Endothelial cell of umbilical vein (primary cell): ENCODE data around the gene LRRC7. TPM values are rescaled to one million over a fixed set of nuclear protein-coding genes. Genes with fewer than 3 reads are reported as not detected.

Source experiments
- BruUV-seq: library from RNA; stranded (reverse); fragments of 400-500 nt; replicated peaks from 2 replicates; lab custom pipeline; 2021; lab: Mats Ljungman, UMichigan
- CTCF ChIA-PET: fragments of 300-600, 350-600 bp; sonication (Branson Sonifier 250); formaldehyde crosslinking; loops from one replicate; lab custom pipeline; 2021; ENCODE audit warnings: antibody characterized with exemption, inconsistent platforms; lab: Charles Lee
- POLR2A ChIA-PET: fragments of 300-600, 350-600 bp; sonication (Branson Sonifier 250); formaldehyde crosslinking; loops from one replicate; lab custom pipeline; 2021; ENCODE audit warnings: antibody characterized with exemption, inconsistent platforms; lab: Charles Lee
- DNase-seq: peaks from one replicate; pipeline ENCODE4 v3.0.0-alpha.2; 2011; ENCODE audit warnings: low read depth, low spot score
- FAIRE-seq: peaks from 2 replicates; lab custom pipeline; 2011; peaks lifted over from hg19 to GRCh38; lab: Jason Lieb, UNC
- H2AFZ ChIP-seq: 2 replicates; pipeline ENCODE4 v1.6.0; 2012; ENCODE audit warnings: low read depth, low read length, control low read depth, inconsistent platforms
- H3K27ac ChIP-seq: 2 replicates; pipeline ENCODE4 v1.5.1; 2011; ENCODE audit warnings: low read depth, mild to moderate bottlenecking, control low read depth, low read length, moderate library complexity; ENCODE audit not compliant: insufficient read depth
- H3K27me3 ChIP-seq, 2 experiments: 2 replicates each; pipeline versions ENCODE4 v1.6.0 to v1.6.1; 2011; ENCODE audit warnings: low read length in 2 of 2, mixed read lengths in 1 of 2; ENCODE audit not compliant: control insufficient read depth in 2 of 2, insufficient read depth in 2 of 2
- H3K36me3 ChIP-seq, 2 experiments: 2 replicates in 1 of 2; 3 replicates in 1 of 2; pipeline ENCODE4 v1.5.1; 2011; ENCODE audit warnings: low read length in 2 of 2, mild to moderate bottlenecking in 1 of 2, moderate library complexity in 1 of 2; ENCODE audit not compliant: control insufficient read depth in 2 of 2, insufficient read depth in 2 of 2; ENCODE audit errors: extremely low read depth in 1 of 2
- H3K4me1 ChIP-seq: 3 replicates; pipeline ENCODE4 v1.5.1; 2011; ENCODE audit warnings: mild to moderate bottlenecking, low read length; ENCODE audit not compliant: control insufficient read depth, insufficient read depth; ENCODE audit errors: extremely low read depth
- H3K4me2 ChIP-seq: 2 replicates; pipeline ENCODE4 v1.6.1; 2011; ENCODE audit warnings: low read length, control low read depth, mixed read lengths; ENCODE audit not compliant: insufficient read depth
- H3K4me3 ChIP-seq, 3 experiments: fragments of 200-600 bp in 1 of 3; sonication (generic), shearing (Covaris generic) in 1 of 3; replicated peaks in 1 of 3; 2 replicates each; pipeline ENCODE4 v1.5.1; 2011 to 2016; ENCODE audit warnings: control low read depth in 3 of 3, low read length in 3 of 3, mild to moderate bottlenecking in 2 of 3, inconsistent platforms in 1 of 3, low read depth in 1 of 3, moderate library complexity in 1 of 3; ENCODE audit not compliant: insufficient read depth in 1 of 3
- H3K79me2 ChIP-seq: 2 replicates; pipeline ENCODE4 v1.6.0; 2012; ENCODE audit warnings: low read length, inconsistent platforms; ENCODE audit not compliant: control insufficient read depth, insufficient read depth
- H3K9ac ChIP-seq: replicated peaks from 2 replicates; pipeline ENCODE3; 2011; ENCODE audit warnings: low read length, control low read depth; ENCODE audit not compliant: insufficient read depth; ENCODE audit errors: extremely low read depth
- H3K9me1 ChIP-seq: replicated peaks from 3 replicates; pipeline ENCODE4 v1.6.0; 2011; ENCODE audit warnings: mild to moderate bottlenecking, low read length; ENCODE audit not compliant: control insufficient read depth, insufficient read depth; ENCODE audit errors: extremely low read depth
- H3K9me3 ChIP-seq: replicated peaks from 2 replicates; pipeline ENCODE4 v1.5.1; 2012; ENCODE audit warnings: low read length, inconsistent platforms; ENCODE audit not compliant: control insufficient read depth, insufficient read depth
- H4K20me1 ChIP-seq: replicated peaks from 2 replicates; pipeline ENCODE3; 2011; ENCODE audit warnings: mild to moderate bottlenecking, low read length; ENCODE audit not compliant: control insufficient read depth, insufficient read depth; ENCODE audit errors: extremely low read depth
- CTCF ChIP-seq, 2 donors: IDR thresholded peaks; 1 replicate in 1 of 2; 2 replicates in 1 of 2; pipeline ENCODE4 v1.5.1; 2011; ENCODE audit warnings: low read length in 2 of 2, mild to moderate bottlenecking in 2 of 2, moderate library complexity in 2 of 2, control low read depth in 1 of 2, inconsistent platforms in 1 of 2, low read depth in 1 of 2; ENCODE audit not compliant: insufficient read depth in 1 of 2; ENCODE audit errors: extremely low read depth in 1 of 2
- EZH2 ChIP-seq: IDR thresholded peaks from 2 replicates; pipeline ENCODE4 v1.6.1; 2012; ENCODE audit warnings: borderline replicate concordance, low read depth, mild to moderate bottlenecking, moderate library complexity, low read length, inconsistent platforms; ENCODE audit not compliant: severe bottlenecking
- FOS ChIP-seq: IDR thresholded peaks from 2 replicates; pipeline ENCODE4 v1.6.1; 2011; ENCODE audit warnings: mild to moderate bottlenecking, low read length, moderate library complexity, borderline replicate concordance; ENCODE audit not compliant: insufficient read depth
- GATA2 ChIP-seq: IDR thresholded peaks from 2 replicates; pipeline ENCODE4 v1.7.0; 2011; ENCODE audit warnings: low read depth, mild to moderate bottlenecking, moderate library complexity, mixed read lengths, low read length; ENCODE audit not compliant: insufficient read length, insufficient read depth
- JUN ChIP-seq: IDR thresholded peaks from 2 replicates; pipeline ENCODE4 v1.6.1; 2011; ENCODE audit warnings: borderline replicate concordance, low read depth; ENCODE audit not compliant: insufficient read length, insufficient read depth
- MAX ChIP-seq: IDR thresholded peaks from 2 replicates; pipeline ENCODE4 v1.6.1; 2011; ENCODE audit not compliant: insufficient read depth, insufficient read length
- MYC ChIP-seq: IDR thresholded peaks from one replicate; pipeline ENCODE4 v1.6.1; 2011; ENCODE audit warnings: mild to moderate bottlenecking, low read depth, low read length
- POLR2A ChIP-seq: IDR thresholded peaks from 2 replicates; pipeline ENCODE4 v1.6.1; 2012; ENCODE audit warnings: low read depth, mild to moderate bottlenecking, control low read depth, low read length
- POLR2AphosphoS5 ChIP-seq: IDR thresholded peaks from 2 replicates; pipeline ENCODE4 v1.6.1; 2012; ENCODE audit warnings: low read depth, mild to moderate bottlenecking, control low read depth, low read length, moderate library complexity; ENCODE audit not compliant: insufficient read depth
- dilution Hi-C: fragments of 300-500 bp; cut with MboI; formaldehyde crosslinking; loops from one replicate; pipeline ENCODE4 v1.15.0; 2019; ENCODE audit warnings: low sequenced_read_pairs; ENCODE audit not compliant: extremely low pct_ligation_motif_present
- intact Hi-C: fragments of 100-400 bp; cut with micrococcal nuclease; formaldehyde crosslinking; loops from one replicate; pipeline ENCODE4 v1.10.0; 2022
- polyA plus RNA-seq, 4 experiments: library from polyadenylated mRNA; depleted of rRNA in 3 of 4; stranded (reverse) in 3 of 4; unstranded in 1 of 4; fragments of >200 nt; gene quantifications; 2 replicates each; pipeline versions ENCODE4 v1.2.1 to v1.2.3, GENCODE V29; 2011 to 2012; ENCODE audit warnings: missing spikeins in 1 of 4
- total RNA-seq: library from RNA; stranded (reverse); gene quantifications from 2 replicates; pipeline ENCODE4 v1.2.3, GENCODE V29; 2021

LRRC7 gene
- total and polyA plus RNA-seq, 2 donors (not counting 3 experiments of a cell fraction or from before 2014, with no cell fraction given), result 0.11 to 0.58 TPM

GRCh38 chr1:69913977-69914376, 346.3 kb downstream of the LRRC7 start:
- no peak overlapping the region for H3K4me3 ChIP-seq
- no peaks in the 10 kb centered on the region for H3K79me2 ChIP-seq
- no peak for FAIRE-seq
- no peak overlapping the region for H3K27ac ChIP-seq
- ChIA-PET POLR2A (no interaction called here), CTCF (no interaction called here)
- DNase-seq, result peak; percentile 72
- intact Hi-C loops (no loop called here), dilution Hi-C loops (no loop called here)
- no peaks in the 10 kb centered on the region for H3K27me3 ChIP-seq
- no peaks in the 10 kb centered on the region for H3K9me1 ChIP-seq
- H3K4me2 ChIP-seq, result peak overlapping the region; percentile 31
- TF ChIP-seq JUN (no peak), POLR2A (no peak), GATA2 (no peak), MAX (no peak), POLR2AphosphoS5 (no peak), CTCF (IDR thresholded peaks at IDR 0.05; ENCODE audit: extremely low read depth in 1 of 2, insufficient read depth in 1 of 2, low read depth in 1 of 2, low read length in 2 of 2) (no peak), EZH2 (no peak), FOS (no peak), MYC (no peak)
- no peaks in the 10 kb centered on the region for H3K36me3 ChIP-seq
- peaks cover 34% of the 10 kb centered on the region for H3K4me1 ChIP-seq
- H3K9me3 ChIP-seq, result no peaks in the 10 kb centered on the region
- BruUV-seq, result no TSS peak
- H2AFZ ChIP-seq, result no peak overlapping the region
- no peaks in the 10 kb centered on the region for H4K20me1 ChIP-seq
- no peak overlapping the region for H3K9ac ChIP-seq
